SIG-M5 treated with dmso at 0.1 percent for 504 hours (cell line): ENCODE measurements around the gene TMEM128.
"Not testable (repeated sequence)": the region's sequence is repeated elsewhere in the genome, so short reads cannot be mapped to it uniquely, and the experiment has no call there.

ENCODE experiments used
- DNase-seq: peaks from one replicate; lab custom pipeline; 2025; ENCODE audit not compliant: unreplicated experiment; lab: John Stamatoyannopoulos, UW

Gene TMEM128

DNA sequence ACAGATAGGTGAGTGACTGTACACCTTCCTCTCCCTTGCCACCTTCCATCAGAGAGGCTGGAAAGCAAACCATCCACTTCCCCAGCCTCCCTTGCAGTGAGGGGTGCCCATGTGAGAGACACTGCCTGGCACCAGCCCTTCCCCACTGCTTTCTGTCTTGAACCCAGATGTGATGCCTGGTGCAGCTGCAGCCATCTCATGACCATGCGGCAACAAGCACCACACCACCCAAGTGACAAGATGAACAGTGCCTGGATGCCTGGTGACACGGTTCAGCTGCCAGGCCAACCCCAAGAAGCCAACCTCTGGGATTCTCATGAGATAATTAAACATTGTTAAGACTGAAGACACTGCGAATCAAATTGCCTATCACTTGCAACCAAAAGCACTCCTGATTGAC lies 52.7 kb downstream of the TMEM128 start:
- DNase-seq, result no peak

DNA sequence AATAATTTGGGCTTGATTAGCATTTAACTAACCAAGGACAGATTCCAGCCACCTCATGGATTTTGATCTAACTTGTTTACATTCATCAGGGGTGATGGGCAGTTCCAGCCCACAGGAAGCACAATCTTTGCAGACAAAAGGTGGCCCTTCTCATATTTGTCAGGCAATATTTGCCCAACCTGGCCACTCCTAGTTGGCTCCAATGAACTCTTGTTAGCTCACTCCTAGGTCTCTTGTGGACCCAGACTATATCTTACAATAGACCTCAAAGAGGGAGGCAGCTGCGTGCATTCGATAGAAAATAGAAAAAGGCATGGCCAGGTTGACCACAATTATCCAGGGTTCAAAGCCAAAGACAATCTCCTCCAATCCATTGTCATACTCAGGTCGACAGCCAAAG lies 59.5 kb downstream of the TMEM128 start:
- DNase-seq, result not testable (repeated sequence)
